ENCODE results near the gene APOD.

GRCh38 chr3:195546130-195546560, 37.6 kb downstream of the APOD start:
- no peak for TF ChIP-seq EZH2phosphoT487 (IDR thresholded peaks at IDR 0.05; ENCODE audit: low read depth, severe bottlenecking, unreplicated experiment)
- no peak for TF ChIP-seq CTCF (IDR thresholded peaks at IDR 0.05; ENCODE audit: poor library complexity)

Measured in hepatocyte (in vitro differentiated cells).